H9 (cell line): ENCODE data around the gene IGFBP3. TPM values are rescaled to one million over a fixed set of nuclear protein-coding genes. Genes with fewer than 3 reads are reported as not detected.

Source experiments
- DNase-seq: peaks from one replicate; pipeline ENCODE4 v3.0.0-alpha.2; 2017
- H2AFZ ChIP-seq: one replicate; pipeline ENCODE4 v1.6.1; 2013; ENCODE audit warnings: mild to moderate bottlenecking, low read length, control low read depth, moderate library complexity
- H2AK5ac ChIP-seq: 2 replicates; pipeline ENCODE4 v1.6.1; 2013; ENCODE audit warnings: low read length, control low read depth, mixed read lengths; ENCODE audit not compliant: insufficient read length
- H2BK120ac ChIP-seq: one replicate; pipeline ENCODE4 v1.6.1; 2013; ENCODE audit warnings: low read depth, mild to moderate bottlenecking, low read length, control low read depth, inconsistent platforms; ENCODE audit not compliant: poor library complexity, severe bottlenecking
- H2BK12ac ChIP-seq: 2 replicates; pipeline ENCODE4 v1.6.1; 2013; ENCODE audit warnings: low read length, control low read depth, mixed read lengths, low read depth; ENCODE audit not compliant: insufficient read length
- H2BK15ac ChIP-seq: 2 replicates; pipeline ENCODE4 v1.6.1; 2013; ENCODE audit warnings: low read depth, low read length, control low read depth
- H2BK20ac ChIP-seq: one replicate; pipeline ENCODE4 v1.6.1; 2013; ENCODE audit warnings: low read depth, mild to moderate bottlenecking, low read length, control low read depth, inconsistent platforms; ENCODE audit not compliant: poor library complexity, severe bottlenecking
- H2BK5ac ChIP-seq: 2 replicates; pipeline ENCODE4 v1.6.1; 2013; ENCODE audit warnings: low read length, control low read depth, mixed read lengths; ENCODE audit not compliant: insufficient read length
- H3K14ac ChIP-seq: 2 replicates; pipeline ENCODE4 v1.6.1; 2013; ENCODE audit warnings: low read length, control low read depth; ENCODE audit not compliant: insufficient read depth
- H3K18ac ChIP-seq: 2 replicates; pipeline ENCODE4 v1.6.1; 2013; ENCODE audit warnings: low read depth, mild to moderate bottlenecking, mixed read lengths, low read length, control low read depth; ENCODE audit not compliant: insufficient read length
- H3K23ac ChIP-seq: 2 replicates; pipeline ENCODE4 v1.6.1; 2013; ENCODE audit warnings: low read length, control low read depth, mixed read lengths, low read depth; ENCODE audit not compliant: insufficient read length
- H3K23me2 ChIP-seq: 2 replicates; pipeline ENCODE4 v1.6.1; 2013; ENCODE audit warnings: low read depth, mild to moderate bottlenecking, mixed read lengths, low read length, control low read depth; ENCODE audit not compliant: insufficient read length, poor library complexity, severe bottlenecking
- H3K27ac ChIP-seq: 2 replicates; pipeline ENCODE4 v1.5.1; 2013; ENCODE audit warnings: low read length, control low read depth, mixed read lengths, low read depth; ENCODE audit not compliant: insufficient read length
- H3K27me3 ChIP-seq: 2 replicates; pipeline ENCODE4 v1.6.1; 2013; ENCODE audit warnings: low read length, control low read depth, inconsistent platforms; ENCODE audit not compliant: insufficient read depth
- H3K4ac ChIP-seq: 2 replicates; pipeline ENCODE4 v1.6.1; 2013; ENCODE audit warnings: low read depth, mild to moderate bottlenecking, control low read depth, inconsistent platforms, low read length, moderate library complexity
- H3K4me1 ChIP-seq: 2 replicates; pipeline ENCODE4 v1.6.1; 2013; ENCODE audit warnings: low read length, control low read depth, inconsistent platforms; ENCODE audit not compliant: insufficient read depth
- H3K4me2 ChIP-seq: 2 replicates; pipeline ENCODE4 v1.6.1; 2013; ENCODE audit warnings: low read length, control low read depth, mixed read lengths; ENCODE audit not compliant: insufficient read length, insufficient read depth
- H3K56ac ChIP-seq: 2 replicates; pipeline ENCODE4 v1.6.1; 2013; ENCODE audit warnings: low read depth, mild to moderate bottlenecking, mixed read lengths, low read length, control low read depth; ENCODE audit not compliant: insufficient read length
- H3K79me1 ChIP-seq: 2 replicates; pipeline ENCODE4 v1.6.1; 2013; ENCODE audit warnings: low read depth, mild to moderate bottlenecking, moderate library complexity, low read length, control low read depth, inconsistent platforms; ENCODE audit not compliant: insufficient read depth, poor library complexity, severe bottlenecking
- H3K79me2 ChIP-seq: 2 replicates; pipeline ENCODE4 v1.6.1; 2013; ENCODE audit warnings: low read length, control low read depth, inconsistent platforms; ENCODE audit not compliant: insufficient read depth
- H3K9ac ChIP-seq: 2 replicates; pipeline ENCODE4 v1.6.1; 2013; ENCODE audit warnings: low read length, control low read depth, mixed read lengths; ENCODE audit not compliant: insufficient read length; ENCODE audit errors: extremely low read depth
- H3K9me3 ChIP-seq: one replicate; pipeline ENCODE4 v1.6.1; 2013; ENCODE audit warnings: low read depth, low read length, inconsistent platforms; ENCODE audit not compliant: control insufficient read depth
- H3T11ph ChIP-seq: one replicate; pipeline ENCODE4 v1.6.1; 2013; ENCODE audit warnings: mild to moderate bottlenecking, low read length, control low read depth, inconsistent platforms
- H4K20me1 ChIP-seq: one replicate; pipeline ENCODE4 v1.6.1; 2013; ENCODE audit not compliant: control insufficient read depth, insufficient read length, insufficient read depth
- H4K5ac ChIP-seq: 2 replicates; pipeline ENCODE4 v1.6.1; 2013; ENCODE audit warnings: low read depth, mild to moderate bottlenecking, mixed read lengths, low read length, control low read depth; ENCODE audit not compliant: insufficient read length
- H4K8ac ChIP-seq: replicated peaks from 2 replicates; pipeline ENCODE4 v1.6.1; 2013; ENCODE audit warnings: low read length, control low read depth, mixed read lengths, low read depth; ENCODE audit not compliant: insufficient read length
- H4K91ac ChIP-seq: 2 replicates; pipeline ENCODE4 v1.6.1; 2013; ENCODE audit warnings: low read depth, mild to moderate bottlenecking, moderate library complexity, mixed read lengths, low read length, control low read depth; ENCODE audit not compliant: insufficient read length
- H3K27ac Mint-ChIP-seq, 3 experiments: 2 replicates in 2 of 3; 3 replicates in 1 of 3; pipeline ENCODE4 v1.8.0; 2020 to 2021; ENCODE audit warnings: mixed read lengths in 3 of 3, mild to moderate bottlenecking in 1 of 3, moderate library complexity in 1 of 3
- H3K27me3 Mint-ChIP-seq: 2 replicates; pipeline ENCODE4 v1.8.0; 2021; ENCODE audit warnings: low read depth, mild to moderate bottlenecking, moderate library complexity, mixed read lengths
- H3K36me3 Mint-ChIP-seq, 3 experiments: 2 replicates in 2 of 3; 3 replicates in 1 of 3; pipeline ENCODE4 v1.8.0; 2020 to 2021; ENCODE audit warnings: low read depth in 3 of 3, mixed read lengths in 3 of 3; ENCODE audit not compliant: insufficient read depth in 1 of 3
- H3K4me1 Mint-ChIP-seq, 2 experiments: 2 replicates each; pipeline ENCODE4 v1.8.0; 2020; ENCODE audit warnings: mixed read lengths in 2 of 2
- H3K4me3 Mint-ChIP-seq, 2 experiments: 2 replicates in 1 of 2; 3 replicates in 1 of 2; pipeline ENCODE4 v1.8.0; 2020 to 2021; ENCODE audit warnings: mild to moderate bottlenecking in 2 of 2, mixed read lengths in 2 of 2, moderate library complexity in 1 of 2
- H3K9me3 Mint-ChIP-seq, 2 experiments: 2 replicates in 1 of 2; 3 replicates in 1 of 2; pipeline ENCODE4 v1.8.0; 2020; ENCODE audit warnings: mild to moderate bottlenecking in 2 of 2, mixed read lengths in 2 of 2, moderate library complexity in 1 of 2
- CTCF ChIP-seq: fragments of 200-600 bp; sonication (generic); conservative IDR thresholded peaks from 3 replicates; pipeline ENCODE4 v1.8.0; 2021; ENCODE audit warnings: antibody characterized with exemption, mild to moderate bottlenecking
- WGBS: extraction: QIAGEN DNeasy Blood & Tissue Kit; methylation state at CpG from one replicate; pipeline ENCODE4 v1.1.7; 2013; ENCODE audit warnings: missing lambda C conversion rate, low lambda C conversion rate, mixed read lengths; ENCODE audit not compliant: insufficient read length; ENCODE audit errors: extremely low coverage; 5-methylcytosine and 5-hydroxymethylcytosine counted together
- total RNA-seq: library from RNA; stranded (reverse); gene quantifications from 2 replicates; pipeline ENCODE4 v1.2.1, GENCODE V29; 2021

The IGFBP3 gene
- total RNA-seq, 1 experiment from 2014 or later: 10.0 TPM

GRCh38 chr7:45890125-45890901 lies 30.8 kb downstream of the IGFBP3 start:
- H3K4me3 Mint-ChIP-seq: no peak overlapping the region
- H3K27ac ChIP-seq: no peak overlapping the region

More at GRCh38 chr7:45890125-45890901, 30.8 kb downstream of the IGFBP3 start:
- H3K4me2 ChIP-seq: no peak overlapping the region
- no peak overlapping the region for H2BK15ac ChIP-seq
- Mint-ChIP-seq H3K36me3 (no peaks in the 10 kb centered on the region), H3K27me3 (peaks cover 93% of the 10 kb centered on the region), H3K9me3 (no peaks in the 10 kb centered on the region; a peak in 1 of 5 replicates), H3K27ac (no peak overlapping the region), H3K4me1 (peaks cover 14 to 21% of the 10 kb centered on the region in 2 experiments)
- H2AFZ ChIP-seq: no peak overlapping the region
- H3K14ac ChIP-seq: no peak overlapping the region
- no peak overlapping the region for H2BK20ac ChIP-seq
- peaks cover 15% of the 10 kb centered on the region; the same call in 1 of the 2 replicates for H3K27me3 ChIP-seq
- peaks cover 3% of the 10 kb centered on the region for H3K4me1 ChIP-seq
- no peaks in the 10 kb centered on the region for H3K23me2 ChIP-seq
- no peak overlapping the region for H2BK5ac ChIP-seq
- no peak overlapping the region for H3K23ac ChIP-seq
- H2BK120ac ChIP-seq: no peak overlapping the region
- no peak overlapping the region for H2BK12ac ChIP-seq
- H3K9ac ChIP-seq: no peak overlapping the region
- no peak overlapping the region for H4K91ac ChIP-seq
- TF ChIP-seq CTCF: no peak
- no peaks in the 10 kb centered on the region for H3K79me2 ChIP-seq
- no peaks in the 10 kb centered on the region for H3K79me1 ChIP-seq
- H3K56ac ChIP-seq: no peak overlapping the region
- no peak overlapping the region for H3T11ph ChIP-seq
- no peak for DNase-seq
- no peak overlapping the region for H4K5ac ChIP-seq
- no peak overlapping the region for H4K8ac ChIP-seq
- H2AK5ac ChIP-seq: no peak overlapping the region
- no peaks in the 10 kb centered on the region for H4K20me1 ChIP-seq
- H3K9me3 ChIP-seq: no peaks in the 10 kb centered on the region
- no CpG with 5 or more reads among the region's 8 CpGs for WGBS
- no peak overlapping the region for H3K18ac ChIP-seq
- H3K4ac ChIP-seq: no peak overlapping the region
